Pancreas (tissue), 10 donors: ENCODE data around the gene OLIG1. TPM values are rescaled to one million over a fixed set of nuclear protein-coding genes. Genes with fewer than 3 reads are reported as not detected.

Experiments
- ATAC-seq, 4 donors: fragments of 200-7000 bp; cut with Tn5 transposase; one replicate each; pipeline versions ENCODE4 v1.8.0 to v1.9.1; 2020; ENCODE audit warnings: mild to moderate bottlenecking in 4 of 4, moderate library complexity in 4 of 4
- DNase-seq, 6 donors: peaks; one replicate each; pipeline ENCODE4 v3.0.0-alpha.2; 2020
- FAIRE-seq: peaks from 2 replicates; lab custom pipeline; 2012; peaks lifted over from hg19 to GRCh38; lab: Jason Lieb, UNC
- H3K27ac ChIP-seq, 4 donors: fragments of 200-600 bp; sonication (generic); 1 replicate in 3 of 4; 2 replicates in 1 of 4; pipeline versions ENCODE4 v1.5.0 to v1.8.0; 2020
- H3K27me3 ChIP-seq, 4 donors: fragments of 200-600 bp; one replicate each; pipeline ENCODE4 v1.8.0; 2021
- H3K36me3 ChIP-seq, 3 donors: fragments of 200-600 bp; sonication (generic) in 1 of 3; one replicate each; pipeline versions ENCODE4 v1.5.0 to v1.8.0; 2020 to 2021
- H3K4me1 ChIP-seq, 3 donors: fragments of 200-600 bp; one replicate each; pipeline ENCODE4 v1.8.0; 2021
- H3K4me3 ChIP-seq, 4 donors: fragments of 200-600 bp; sonication (generic) in 2 of 4; one replicate each; pipeline versions ENCODE4 v1.5.0 to v1.8.0; 2020 to 2021
- H3K9me3 ChIP-seq, 4 donors: fragments of 200-600 bp; one replicate each; pipeline ENCODE4 v1.8.0; 2021
- WGBS, 2 donors: extraction: QIAGEN DNeasy Blood & Tissue Kit; methylation state at CpG; one replicate each; pipeline ENCODE4 v1.1.7; 2013; 5-methylcytosine and 5-hydroxymethylcytosine counted together
- intact Hi-C, 3 donors: fragments of 100-400 bp; cut with DNase I; formaldehyde crosslinking; loops; one replicate each; pipeline versions ENCODE4 v1.11.1 to v1.14.2; 2022
- polyA plus RNA-seq, 2 donors: library from polyadenylated mRNA; stranded (reverse); fragments of 200-250 nt; gene quantifications; one replicate each; pipeline ENCODE4 v1.2.3, GENCODE V29; 2013
- total RNA-seq, 6 donors: library from RNA; stranded (reverse); fragmentation: NEBNext Ultra II Directional in 4 of 6; extraction: Animal tissue kit (Norgen Biotek cat#: 25700) in 4 of 6; gene quantifications; one replicate each; pipeline versions ENCODE4 v1.2.1 to v1.2.4, GENCODE V29; 2021 to 2023
- TF ChIP-seq, protein P1 (sequence below), 4 donors: fragments of 200-600 bp; sonication (generic) in 3 of 4; IDR thresholded peaks; one replicate each; pipeline versions ENCODE4 v1.5.0 to v1.8.0; 2021; ENCODE audit warnings: antibody characterized with exemption in 4 of 4
- donor health status: healthy with polysubstance abuse.
- donor health status: DM: no; HTN: no; CAD: no; lungs with moderate emphysema.
- donor health status: DM: no; HTN: no; CAD: no.
- donor health status: control.
- donor health status: control.
- donor health status: Bipolar disorder and iron deficiency.
- donor health status: DM: yes; HTN: yes; CAD: no.
- donor health status: DM: no; HTN: no; CAD: no.
- donor health status: DM: no; HTN: no; CAD: no.
- donor health status: DM: yes; HTN: yes; CAD: no.

OLIG1 gene
- total and polyA plus RNA-seq, 8 donors: 0.09 to 0.51 (median 0.19) TPM; not detected in 3

DNA sequence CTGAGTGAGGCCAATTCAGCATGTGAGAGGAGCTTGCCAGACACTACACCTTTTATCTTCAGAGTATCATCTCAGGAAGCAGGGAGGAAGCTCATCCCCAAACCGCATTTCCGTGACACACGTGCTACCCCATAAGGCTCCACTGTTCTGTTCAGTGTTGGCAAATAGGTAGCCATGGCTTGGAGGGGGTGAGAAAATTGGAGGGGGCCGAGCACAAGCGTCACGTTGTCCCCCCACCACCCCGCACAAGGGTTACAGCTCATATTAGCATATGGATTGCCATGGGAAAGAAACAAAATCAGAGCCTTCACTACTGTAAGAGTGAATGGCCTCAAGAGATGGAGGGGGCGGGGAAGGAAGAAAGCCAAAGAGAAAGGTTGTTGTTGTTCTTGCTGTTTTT, 46.7 kb downstream of the OLIG1 start:
- Histone ChIP-seq H3K4me3 (no peak overlapping the region), H3K9me3 (no peaks in the 10 kb centered on the region), H3K4me1 (no peaks in the 10 kb centered on the region), H3K27me3 (no peaks in the 10 kb centered on the region), H3K27ac (no peak overlapping the region), H3K36me3 (no peaks in the 10 kb centered on the region)
- ATAC-seq: no peak
- TF ChIP-seq, protein P1, sequence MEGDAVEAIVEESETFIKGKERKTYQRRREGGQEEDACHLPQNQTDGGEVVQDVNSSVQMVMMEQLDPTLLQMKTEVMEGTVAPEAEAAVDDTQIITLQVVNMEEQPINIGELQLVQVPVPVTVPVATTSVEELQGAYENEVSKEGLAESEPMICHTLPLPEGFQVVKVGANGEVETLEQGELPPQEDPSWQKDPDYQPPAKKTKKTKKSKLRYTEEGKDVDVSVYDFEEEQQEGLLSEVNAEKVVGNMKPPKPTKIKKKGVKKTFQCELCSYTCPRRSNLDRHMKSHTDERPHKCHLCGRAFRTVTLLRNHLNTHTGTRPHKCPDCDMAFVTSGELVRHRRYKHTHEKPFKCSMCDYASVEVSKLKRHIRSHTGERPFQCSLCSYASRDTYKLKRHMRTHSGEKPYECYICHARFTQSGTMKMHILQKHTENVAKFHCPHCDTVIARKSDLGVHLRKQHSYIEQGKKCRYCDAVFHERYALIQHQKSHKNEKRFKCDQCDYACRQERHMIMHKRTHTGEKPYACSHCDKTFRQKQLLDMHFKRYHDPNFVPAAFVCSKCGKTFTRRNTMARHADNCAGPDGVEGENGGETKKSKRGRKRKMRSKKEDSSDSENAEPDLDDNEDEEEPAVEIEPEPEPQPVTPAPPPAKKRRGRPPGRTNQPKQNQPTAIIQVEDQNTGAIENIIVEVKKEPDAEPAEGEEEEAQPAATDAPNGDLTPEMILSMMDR (IDR thresholded peaks at IDR 0.05): no peak
- no peak for FAIRE-seq
- no peak for DNase-seq
- 75 to 78% methylated on average over 8 of the region's 8 CpGs for WGBS, 2 donors
- intact Hi-C loops: no loop called here

DNA sequence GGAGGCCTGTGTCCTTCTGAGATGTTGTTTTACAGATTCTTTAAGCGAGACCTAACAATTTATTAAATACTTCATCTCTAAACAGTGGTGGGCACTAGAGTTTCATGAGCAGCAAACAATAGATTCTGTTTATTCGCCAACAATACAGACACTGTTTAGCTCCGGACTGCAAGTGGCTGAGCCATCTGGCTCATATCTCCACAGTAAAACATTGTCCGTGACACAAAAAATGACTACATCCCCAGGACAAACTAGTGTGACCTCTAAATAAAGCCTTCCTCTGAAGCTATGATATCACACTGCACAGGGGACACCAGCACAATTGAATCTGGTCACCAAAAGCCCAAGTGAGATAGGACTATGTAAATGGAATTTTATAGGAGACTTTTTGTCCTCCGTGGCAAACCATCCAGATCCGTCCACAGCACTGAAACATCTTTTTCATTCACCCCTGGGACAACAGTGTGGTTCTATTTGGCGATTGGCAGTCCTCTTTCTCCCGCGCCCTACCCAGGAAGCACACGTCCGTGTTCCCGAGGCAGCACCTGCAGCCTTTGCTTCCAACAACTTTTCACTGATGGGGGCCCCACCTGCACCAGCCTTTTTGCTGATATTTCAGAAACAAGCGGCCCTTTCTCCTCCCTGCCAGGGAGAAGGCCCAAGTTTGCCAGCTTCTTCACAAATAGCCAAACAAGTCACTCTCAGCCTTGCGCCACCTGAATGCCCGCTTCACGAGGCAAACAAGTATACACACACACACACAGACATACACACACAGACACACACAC, 47.4 kb downstream of the OLIG1 start:
- no peak for DNase-seq
- WGBS, 2 donors: 78 to 83% methylated on average over 16 of the region's 16 CpGs
- intact Hi-C loops: no loop called here
- H3K27me3 ChIP-seq: no peaks in the 10 kb centered on the region
- TF ChIP-seq, protein P1 (IDR thresholded peaks at IDR 0.05): no peak
- H3K4me3 ChIP-seq: no peak overlapping the region
- no peak overlapping the region for H3K27ac ChIP-seq
- no peak for ATAC-seq
- H3K36me3 ChIP-seq: no peaks in the 10 kb centered on the region
- no peaks in the 10 kb centered on the region for H3K4me1 ChIP-seq
- FAIRE-seq: no peak
- H3K9me3 ChIP-seq: no peaks in the 10 kb centered on the region

Other genes starting within 250 kb of the OLIG1 start
- under 1 TPM in 1 of 6 donors, not detected in 5; 0.06 TPM for gene OLIG2, start 44.2 kb upstream of the OLIG1 start, total RNA-seq
- not detected for gene OLIG2, start 44.2 kb upstream of the OLIG1 start, polyA plus RNA-seq
- gene IFNAR2, start 159.8 kb downstream of the OLIG1 start, total RNA-seq: 10 to 100 TPM in 2 of 6 donors, 1 to 10 TPM in 4; 4.0 to 26.8 (median 7.9) TPM
- 1 to 10 TPM; 7.8 to 8.2 TPM for gene IFNAR2, start 159.8 kb downstream of the OLIG1 start, polyA plus RNA-seq
- gene IL10RB, start 196.2 kb downstream of the OLIG1 start, total RNA-seq: 10 to 100 TPM; 11.9 to 25.1 (median 14.8) TPM
- gene IL10RB, start 196.2 kb downstream of the OLIG1 start, polyA plus RNA-seq: 10 to 100 TPM; 12.2 to 14.8 TPM